ENCODE data around the gene TP53I11.

Gene TP53I11

DNA sequence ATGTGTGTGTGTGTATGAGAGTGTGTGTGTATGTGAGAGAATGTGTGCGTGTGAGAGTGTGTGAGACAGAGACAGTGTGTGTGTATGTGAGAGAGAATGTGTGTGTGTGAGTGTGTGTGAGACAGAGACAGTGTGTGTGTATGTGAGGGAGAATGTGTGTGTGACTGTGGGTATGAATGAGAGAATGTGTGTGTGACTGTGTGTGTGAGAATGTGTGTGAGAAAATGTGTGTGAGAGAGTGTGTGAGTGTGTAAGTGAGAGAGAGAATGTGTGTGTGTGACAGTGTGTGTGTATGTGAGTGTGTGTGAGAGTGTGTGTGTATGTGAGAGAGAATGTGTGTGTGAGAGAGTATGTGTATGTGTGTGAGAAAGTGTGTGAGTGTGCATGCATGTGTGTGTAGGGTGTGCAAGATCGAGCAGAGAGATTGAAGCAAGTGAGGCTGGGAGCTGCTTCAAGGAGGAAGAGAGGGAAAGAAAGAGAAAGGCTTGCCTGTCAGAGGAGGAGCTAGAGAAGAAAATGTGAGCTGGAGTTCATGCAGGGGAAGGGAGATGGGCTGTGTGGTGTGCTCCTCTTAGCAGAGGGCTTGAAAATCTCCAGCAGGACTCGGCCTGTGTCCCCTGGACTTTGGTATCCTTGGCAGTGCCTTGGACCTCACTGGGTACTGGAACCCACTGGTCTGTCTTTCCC lies 27.7 kb upstream of the TP53I11 start:
- no peak for DNase-seq

DNA sequence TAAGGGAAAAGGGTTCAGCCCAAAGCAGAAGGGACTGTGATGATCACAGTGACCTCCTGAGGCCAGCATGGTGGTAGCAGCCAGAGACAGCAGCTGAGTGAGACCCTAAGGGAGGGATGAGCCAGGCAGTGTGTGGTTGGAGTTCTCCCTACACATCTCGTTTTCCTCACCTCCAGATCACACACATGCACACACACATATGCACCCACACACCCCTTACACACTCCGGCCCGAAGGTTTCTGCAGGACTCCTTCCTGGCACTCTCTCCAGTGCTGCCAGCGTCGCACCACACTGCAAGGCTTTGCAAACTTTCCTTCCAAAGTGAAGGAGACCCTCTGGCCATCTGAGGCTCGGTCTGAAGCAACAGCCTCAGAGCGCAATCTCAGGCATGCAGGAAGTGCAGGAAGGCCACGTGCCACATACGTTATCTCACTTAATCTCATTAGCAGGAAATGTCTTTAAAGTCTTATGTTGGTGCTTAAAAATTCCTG lies 26.9 kb upstream of the TP53I11 start:
- DNase-seq, result no peak

DNA sequence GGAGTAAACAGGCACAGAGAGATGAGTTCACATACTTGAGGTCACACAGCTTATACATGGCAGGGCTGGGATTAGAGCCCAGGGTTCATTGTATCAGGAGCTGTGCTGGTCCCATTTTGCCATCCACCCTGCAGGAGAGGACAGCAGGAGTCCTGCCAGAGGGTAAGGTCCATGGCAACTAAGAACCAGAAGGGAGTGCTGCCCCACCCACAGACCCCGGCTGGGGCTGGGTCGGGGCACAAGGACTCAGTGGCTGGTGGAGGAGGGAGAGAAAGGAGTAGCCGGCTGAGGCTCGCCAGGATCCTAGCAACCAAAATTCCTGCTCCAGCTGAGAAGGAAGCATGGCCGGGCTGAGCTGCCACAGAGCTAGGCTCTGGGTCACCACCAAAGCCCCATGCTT lies 25.9 kb upstream of the TP53I11 start:
- DNase-seq, result no peak

DNA sequence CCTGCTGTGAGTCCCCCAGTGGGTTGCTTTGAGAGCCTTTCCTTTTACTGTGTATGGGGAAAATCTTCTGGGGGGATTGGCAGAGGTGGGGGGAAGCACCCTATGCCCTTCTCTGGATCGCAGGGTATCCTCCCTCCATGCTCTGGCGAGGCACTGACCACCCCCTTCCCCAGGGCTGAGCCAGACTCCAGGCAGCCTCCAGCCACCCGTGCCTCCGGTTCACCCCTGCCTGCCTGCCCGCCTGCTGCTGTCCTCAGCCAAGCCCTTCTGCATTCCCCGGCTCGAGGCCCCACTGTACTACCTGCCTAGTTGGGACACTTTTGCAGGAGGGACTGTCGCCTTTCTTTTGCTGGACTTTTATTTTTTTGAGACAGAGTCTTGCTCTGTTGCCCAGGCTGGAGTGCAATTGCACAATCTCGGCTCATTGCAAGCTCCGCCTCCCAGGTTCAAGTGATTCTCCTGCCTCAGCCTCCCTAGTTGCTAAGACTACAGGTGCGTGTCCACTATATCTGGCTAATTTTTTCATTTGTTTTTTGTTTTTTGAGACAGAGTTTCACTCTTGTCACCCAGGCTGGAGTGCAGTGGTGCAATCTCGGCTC lies 23.8 kb upstream of the TP53I11 start:
- no peak for DNase-seq

DNA sequence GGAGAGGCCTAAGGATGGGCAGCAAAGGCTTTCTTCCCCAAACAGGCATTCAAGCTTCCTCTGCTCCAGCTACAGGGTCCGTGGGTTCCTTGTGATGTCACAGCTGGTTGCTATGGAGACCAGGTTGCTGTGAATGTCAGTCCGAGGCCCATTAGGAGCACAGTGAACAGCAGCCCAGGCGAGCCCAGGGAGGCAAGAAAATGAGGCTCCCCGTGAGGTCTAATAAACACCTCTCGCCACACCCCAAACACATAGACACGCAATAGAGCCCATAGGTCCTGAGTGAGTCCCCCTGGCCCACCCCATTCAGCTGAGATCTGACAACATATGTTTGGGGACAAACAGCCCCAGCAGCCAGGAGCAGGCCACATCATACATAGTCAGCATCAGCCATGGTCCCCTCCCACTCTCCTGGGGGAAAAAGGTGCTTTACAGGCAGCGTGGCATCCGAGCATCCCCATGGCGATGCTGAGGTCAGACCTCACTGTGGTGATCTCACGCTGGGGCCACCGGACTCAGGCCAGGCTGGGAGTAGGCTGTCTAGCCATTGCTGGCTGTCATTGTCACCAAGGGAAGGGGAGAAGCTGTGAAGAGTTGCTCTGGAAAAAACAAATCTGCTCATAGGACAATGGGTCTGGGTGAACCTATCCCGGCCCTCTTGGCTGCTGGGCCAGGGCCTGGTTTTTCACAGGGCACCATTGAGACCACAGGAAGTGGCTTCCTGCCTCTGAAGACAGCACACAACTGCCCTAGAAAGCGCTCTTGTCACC lies 23.1 kb upstream of the TP53I11 start:
- DNase-seq, result no peak

DNA sequence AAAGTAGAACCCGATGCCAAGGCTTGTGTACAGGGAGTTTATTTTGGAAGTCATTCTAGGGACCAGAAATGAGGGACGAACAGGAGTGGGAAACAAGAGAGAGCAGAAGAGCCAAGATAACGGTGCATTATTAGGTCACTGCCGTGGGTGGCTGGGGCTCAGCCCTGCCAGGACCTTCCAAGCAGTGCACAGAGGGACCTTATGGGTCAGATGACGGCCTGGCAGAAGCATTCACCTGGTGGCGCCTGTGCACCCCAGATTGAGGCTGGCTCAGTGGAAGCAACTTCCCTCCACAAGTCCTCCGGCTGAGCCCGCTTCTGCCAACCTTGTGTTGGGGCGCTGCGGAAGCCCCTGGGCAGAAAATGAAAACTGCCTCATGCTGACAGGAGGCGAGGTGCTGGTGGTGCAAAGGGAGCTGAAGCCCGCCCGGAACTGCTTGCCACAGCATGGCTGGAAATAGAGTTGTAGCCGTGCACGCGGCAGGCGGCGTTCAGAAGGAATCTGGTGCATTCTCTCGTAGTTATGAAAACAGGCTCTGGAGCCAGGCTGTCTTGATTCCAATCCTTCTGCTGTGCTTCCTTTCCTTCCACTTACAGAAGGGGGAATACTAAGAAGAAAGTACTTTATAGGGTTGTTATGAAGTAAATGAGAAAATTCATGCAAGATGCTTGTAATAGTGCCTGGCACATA lies 22.2 kb upstream of the TP53I11 start:
- no peak for DNase-seq

DNA sequence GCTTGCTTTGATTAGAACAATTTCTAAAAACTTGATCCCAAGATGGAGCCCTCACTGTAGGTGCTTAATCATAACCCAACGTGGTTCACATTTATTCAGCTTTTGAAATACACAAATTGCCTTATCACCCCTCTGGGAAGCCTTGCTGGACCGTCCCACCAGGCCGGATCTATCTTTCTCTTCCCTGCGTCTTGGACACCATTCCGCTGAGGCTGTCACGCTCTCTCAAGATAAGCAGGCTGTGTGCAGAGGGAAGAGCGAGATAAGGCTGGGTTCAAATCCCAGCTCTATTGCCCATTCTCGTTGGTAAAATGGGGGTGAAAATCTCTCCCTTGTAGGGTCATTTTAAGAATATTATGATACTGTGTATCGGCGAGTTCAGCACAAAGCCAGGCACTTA lies 20.5 kb upstream of the TP53I11 start:
- no peak for DNase-seq

DNA sequence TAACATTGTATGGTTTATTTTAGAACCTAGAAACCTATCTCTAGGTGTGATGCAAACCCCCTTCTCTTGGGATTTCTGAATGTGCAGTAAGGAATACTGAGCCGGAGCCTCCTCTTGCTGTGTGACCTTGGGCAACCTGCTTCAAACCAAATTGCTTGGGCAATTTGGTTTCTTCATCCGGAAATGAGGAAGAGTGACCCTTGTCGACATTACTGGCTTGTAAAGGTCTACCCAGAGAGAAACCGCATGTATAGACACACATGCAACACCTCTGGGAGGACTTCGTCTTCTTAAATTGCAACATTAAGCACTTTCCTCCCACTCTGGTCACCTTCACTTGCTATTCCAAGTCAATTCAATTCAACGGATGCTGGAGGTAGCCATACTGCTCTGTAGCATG lies 19.6 kb upstream of the TP53I11 start:
- DNase-seq, result no peak

DNA sequence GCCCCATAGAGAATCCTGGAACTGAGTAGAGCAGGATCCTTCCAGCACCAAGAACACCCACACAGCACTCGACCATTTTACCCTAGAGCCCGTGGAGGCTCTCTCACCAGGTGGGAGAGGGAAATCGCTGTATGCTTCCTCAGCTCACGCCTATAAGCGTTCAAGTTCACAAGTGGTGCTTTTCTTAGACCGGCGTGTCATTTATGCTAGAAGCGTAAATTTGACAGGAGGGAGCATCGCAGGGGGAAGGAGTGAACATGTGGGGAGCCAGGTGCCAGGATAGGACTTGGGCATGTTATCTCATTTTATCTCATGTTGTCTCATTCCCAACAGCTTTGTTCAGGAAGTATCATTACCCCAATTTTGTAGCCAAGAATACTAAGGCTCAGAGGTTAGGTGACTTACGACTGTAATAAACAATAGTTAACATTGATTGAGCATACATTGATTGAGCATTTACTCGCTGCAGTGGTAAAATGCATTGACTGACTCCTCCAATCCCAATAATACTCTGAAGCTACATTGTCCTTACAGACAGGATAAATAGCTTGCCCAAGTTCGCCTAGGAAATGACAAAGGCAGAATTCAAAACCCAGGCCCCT lies 19.1 kb upstream of the TP53I11 start:
- no peak for DNase-seq

DNA sequence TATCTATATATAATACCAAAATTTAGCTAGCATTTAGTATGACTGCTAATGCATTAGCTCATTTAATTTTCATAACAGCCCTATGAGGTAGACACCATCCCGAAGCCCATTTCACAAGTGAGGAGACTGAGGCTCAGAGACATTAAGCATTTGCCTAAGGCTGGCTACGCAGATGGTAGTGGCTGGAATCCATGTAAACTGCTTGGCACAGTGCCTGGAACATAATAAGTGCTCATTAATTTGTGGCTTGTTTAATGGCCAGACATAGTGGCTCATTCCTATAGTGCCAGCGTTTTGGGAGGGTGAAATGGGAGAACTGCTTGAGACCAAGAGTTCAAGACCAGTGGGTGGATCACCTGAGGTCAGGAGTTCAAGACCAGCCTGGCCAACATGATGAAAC lies 17.8 kb upstream of the TP53I11 start:
- no peak for DNase-seq

DNA sequence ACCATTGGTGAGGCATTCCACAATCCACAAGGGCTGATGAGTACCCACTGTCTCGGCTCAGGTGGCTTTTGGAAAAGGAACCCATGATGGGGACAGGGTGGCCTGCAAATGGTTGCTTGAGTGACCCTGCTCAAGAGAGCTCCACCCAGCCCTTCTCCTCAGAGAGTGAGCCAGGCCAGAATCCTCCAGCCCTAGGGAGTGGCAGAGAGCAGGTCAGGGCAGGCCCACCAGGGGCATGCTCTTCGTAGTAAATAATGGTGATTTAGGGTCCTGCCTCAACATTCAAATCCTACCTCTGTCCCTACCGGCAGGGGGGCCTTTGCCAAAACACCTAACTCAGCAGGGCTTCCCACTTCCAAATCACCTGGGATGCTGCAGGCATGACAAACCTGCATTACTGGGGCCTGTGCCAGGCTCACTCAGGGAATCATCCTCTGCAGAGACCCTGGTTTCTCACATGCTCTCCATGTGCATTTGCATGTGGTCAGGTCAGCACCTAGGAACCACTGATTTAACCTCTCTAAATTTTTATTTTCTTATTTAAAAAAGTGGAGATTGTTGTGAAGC lies 17.3 kb upstream of the TP53I11 start:
- DNase-seq, result no peak

DNA sequence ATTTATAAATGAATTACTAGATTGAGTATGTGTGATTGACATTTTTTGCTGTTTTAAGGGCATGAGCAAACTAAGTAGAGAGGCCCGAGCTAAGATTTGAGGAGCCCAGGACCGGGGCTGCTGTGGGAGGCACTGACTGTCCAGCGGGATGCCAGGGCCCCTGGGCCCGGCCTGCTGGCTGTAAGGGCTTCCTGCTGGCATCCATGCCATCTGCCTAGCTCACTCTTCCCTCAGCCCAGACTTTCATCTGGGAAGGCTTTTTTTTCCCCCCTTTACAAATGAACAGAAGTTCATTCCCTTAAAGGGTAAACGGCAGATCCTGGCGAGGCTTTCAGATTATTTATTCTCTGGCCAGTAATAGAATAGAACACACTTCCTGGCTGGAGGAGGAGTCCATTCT lies 16.0 kb upstream of the TP53I11 start:
- DNase-seq, result no peak

DNA sequence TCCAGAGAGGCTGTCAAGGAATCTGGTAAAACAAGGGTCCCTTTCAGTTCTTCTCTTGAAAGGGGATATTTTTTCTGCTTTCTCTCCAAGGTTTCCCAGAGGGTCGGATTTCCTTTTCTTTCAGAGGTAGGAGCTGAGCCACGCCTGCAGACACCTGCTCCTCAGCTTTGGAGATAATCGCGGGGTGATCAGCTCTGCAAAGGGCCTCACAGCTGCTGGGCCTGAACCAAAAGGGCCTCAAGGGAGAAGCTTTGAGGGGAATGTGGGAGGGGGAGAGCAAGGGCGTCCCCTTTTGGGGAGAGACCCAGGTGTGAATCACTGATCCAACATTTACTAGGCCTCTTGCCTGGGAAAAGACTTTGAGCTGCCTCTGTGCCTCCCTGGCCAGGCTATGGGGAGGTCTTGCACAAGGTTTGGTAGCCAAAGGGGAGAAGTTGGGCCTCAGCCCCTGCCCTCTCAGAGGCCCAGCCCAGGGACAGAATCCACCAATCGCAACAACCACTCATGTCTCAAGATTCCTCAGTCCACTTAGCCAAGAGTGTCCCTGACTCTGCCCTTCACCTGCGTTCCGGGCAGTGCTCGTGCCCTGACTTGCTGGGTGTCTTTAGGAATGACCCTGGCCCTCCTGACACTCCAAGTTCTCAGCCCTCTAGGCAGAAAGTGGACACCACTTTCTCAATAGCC lies 14.0 kb upstream of the TP53I11 start:
- no peak for DNase-seq

DNA sequence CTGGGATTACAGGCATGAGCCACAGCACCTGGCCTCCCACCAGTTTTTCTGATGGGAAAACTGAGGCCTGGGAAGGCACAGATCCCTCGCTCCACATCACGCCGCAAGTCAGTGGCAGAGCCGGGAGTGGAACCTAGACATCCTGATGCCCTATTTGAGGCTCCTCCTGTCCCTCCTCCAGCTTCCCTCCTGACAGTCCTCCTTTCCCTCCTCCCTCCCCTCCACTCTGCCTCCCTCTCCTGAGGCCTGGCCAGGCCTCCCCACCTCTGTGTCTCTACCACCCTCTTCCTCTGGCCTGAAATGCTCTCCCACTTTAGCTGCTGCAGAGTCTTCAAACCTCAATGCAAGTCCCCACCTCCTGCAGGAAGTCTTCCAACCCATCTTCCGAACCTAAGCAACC lies 13.3 kb upstream of the TP53I11 start:
- no peak for DNase-seq

DNA sequence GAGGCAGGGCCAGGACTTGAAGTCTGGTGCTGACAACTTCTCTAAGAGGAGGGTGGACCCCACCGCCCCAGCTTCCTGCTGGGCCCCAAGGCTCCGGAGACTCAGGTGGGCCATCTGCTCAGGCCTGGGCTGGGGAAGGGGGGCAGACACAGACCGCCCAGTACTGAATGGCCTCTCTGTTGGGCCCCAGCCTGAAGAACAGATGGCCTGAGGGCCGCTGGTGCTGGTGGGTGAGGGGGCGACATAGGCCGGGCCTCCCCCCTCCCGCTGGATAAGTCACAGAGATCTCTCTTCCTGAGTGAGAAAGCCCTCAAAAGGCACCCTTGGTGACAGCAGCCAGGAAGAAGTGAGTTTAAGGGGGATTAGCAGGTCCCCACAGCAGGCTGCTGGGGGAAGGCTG lies 12.5 kb upstream of the TP53I11 start:
- DNase-seq, result no peak

DNA sequence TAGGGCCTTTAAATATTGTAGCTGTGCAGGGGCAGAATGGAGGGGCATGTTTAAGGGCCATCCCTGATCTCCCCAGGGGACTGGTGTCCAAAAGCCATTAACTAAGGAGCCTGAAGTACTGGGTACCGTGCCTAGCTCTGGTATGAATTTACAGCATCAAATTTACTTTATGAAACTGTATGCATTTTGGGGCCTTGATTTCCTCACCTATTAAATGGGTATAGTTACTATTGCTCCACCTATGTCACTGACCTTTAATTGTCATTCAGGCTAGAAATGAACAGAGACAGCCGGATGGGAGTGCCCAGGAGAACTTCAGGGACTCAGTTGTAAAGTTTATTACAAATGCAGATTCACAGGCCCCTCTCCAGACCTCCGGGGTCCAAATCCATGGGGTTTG lies 11.8 kb upstream of the TP53I11 start:
- no peak for DNase-seq

DNA sequence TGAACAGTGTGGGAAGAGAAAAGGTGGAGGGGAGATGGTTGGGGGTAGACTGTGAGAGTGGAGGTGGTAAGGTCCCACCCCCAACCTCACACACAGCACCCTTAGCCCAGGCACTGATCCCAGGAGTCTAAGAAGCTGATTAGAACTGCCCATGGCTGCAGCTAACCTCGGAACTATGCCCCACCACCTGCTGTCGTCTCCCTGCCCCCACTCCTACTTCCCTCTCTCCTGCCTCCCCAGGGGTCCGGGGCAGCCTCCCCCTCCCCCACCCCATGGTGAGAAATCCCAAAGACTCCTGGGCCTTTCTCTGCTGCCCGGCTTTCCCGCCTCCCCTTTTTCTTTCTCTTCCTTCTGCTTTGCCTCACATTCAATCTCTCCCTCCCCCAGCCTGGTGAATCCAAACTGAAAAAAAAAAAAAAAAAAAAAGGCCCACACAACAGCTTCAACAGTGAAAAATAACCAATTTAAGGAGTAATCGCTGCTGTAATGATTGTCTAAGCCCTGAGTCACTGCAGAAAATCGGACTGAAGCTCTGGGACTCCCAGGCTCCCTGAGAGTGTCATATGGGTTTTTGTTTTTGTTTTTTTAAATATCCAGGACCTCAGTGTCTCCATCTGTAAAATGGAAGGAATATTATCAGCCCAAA lies 9.6 kb upstream of the TP53I11 start:
- no peak for DNase-seq

DNA sequence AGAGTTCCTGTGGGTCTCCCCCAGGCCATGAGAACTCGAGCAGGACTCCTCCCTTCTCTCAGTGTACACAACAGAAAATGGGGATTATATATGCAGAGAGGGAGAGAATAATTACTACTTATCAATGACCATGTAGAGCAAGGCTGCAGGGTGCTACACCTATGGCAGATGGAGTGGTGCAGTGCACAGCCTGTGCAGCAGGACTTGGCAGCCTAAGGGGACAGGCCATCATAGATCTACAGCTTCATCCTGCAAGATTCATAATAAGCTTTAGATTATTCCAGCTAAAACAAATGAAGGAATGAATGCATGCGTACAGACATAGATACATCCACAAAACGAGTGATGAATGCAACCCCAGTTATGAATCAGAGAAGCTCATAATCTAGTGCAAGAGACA lies 8.4 kb upstream of the TP53I11 start:
- DNase-seq, result no peak

DNA sequence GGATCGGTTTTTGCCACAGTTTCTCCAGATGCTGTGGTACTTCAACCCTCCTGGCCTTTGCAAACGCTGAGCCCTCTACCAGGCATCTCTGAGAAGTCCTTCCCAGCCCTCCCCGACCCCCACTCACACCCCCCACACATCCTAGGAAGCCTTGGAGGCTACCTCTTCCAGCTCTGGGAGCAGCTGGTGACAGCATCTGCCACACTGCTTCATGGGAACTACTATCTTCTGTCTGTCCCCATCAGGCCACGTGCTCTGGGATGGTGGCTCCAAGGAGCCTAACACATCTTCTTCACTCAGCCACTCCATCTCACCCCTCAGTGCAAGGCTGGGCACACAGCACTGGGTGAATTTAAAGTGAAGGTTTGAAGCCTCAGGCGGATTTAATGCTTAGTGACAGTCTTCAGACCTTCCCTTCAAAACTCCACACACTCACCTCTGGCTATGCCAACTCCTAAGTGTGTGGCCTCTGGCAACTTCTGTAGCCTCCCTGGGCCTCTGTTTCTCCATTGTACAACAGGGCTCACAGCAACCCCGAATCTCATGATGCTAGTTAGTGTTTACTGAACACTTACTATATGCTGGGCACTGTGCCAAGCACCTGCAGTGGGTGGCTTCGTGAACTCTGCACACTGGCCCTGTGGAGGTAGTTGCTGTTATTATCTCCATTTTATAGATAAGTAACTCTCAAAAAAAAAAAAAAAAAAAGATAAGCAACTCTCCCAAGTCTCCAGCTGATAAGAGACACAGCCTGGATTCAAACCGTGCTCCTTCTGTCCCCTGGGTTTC lies 7.3 kb upstream of the TP53I11 start:
- DNase-seq, result no peak

DNA sequence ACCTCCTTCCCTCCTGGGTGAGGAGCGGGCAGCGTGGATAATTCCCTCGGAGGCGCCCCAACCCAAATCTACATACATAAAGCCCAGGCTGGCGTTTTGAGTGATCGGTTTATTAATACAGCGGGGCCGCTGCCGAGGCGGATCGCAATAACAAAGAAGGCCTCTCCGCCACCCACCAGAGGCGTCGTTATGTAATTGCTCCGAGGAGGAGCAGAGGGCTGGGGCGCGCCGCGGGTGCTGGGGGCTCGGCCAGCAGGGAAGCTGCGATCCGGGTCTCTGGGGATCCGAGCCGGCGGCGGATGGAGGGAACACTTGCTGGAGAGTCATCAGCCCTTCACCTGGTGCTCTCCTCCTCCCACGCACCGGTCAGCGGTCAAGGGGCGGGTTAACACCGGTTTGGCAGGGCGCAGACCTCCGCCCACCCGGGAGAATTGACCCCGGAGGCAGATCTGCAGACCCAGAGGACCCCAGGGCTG lies 6.4 kb upstream of the TP53I11 start:
- no peak for DNase-seq

Data from activated CD4-positive, alpha-beta T cell treated with anti-CD3 and anti-CD28 coated beads, Interleukin-2, amount 50 U/mL, for 16 hours (primary cell).